ENCODE results near the gene CYTL1.

The CYTL1 gene

DNA sequence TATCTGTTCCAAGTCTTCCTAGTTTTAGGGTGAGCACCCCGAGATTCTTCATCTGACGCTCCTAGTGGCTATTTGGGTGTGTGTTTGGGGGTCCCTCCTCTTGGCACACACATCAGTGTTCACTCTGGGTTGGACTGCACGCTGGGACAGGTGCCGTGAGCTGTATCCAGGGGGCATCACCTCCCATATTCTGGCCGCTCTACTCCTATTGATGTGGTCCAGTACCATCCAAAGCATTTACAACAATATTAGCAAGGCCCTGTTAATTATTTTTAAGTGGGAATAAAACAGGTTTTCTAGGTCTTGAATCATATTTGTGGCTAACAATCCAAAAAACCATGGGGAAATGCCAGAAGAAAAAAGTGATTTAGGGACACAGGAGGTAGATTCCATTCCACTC lies 26.4 kb downstream of the CYTL1 start:
- no peak overlapping the region for H3K4me3 ChIP-seq (ENCODE audit: low read depth in 1 of 5, low read length in 5 of 5)
- no peaks in the 10 kb centered on the region for H3K36me3 ChIP-seq (ENCODE audit: control insufficient read depth in 5 of 5, insufficient read depth in 5 of 5, low read length in 5 of 5)
- no peaks in the 10 kb centered on the region for H3K9me3 ChIP-seq (ENCODE audit: control insufficient read depth in 5 of 5, low read length in 5 of 5)
- peaks cover 7 to 44% (median 31%) of the 10 kb centered on the region in 5 donors for H3K4me1 ChIP-seq (ENCODE audit: control insufficient read depth in 5 of 5, insufficient read depth in 5 of 5, low read length in 5 of 5)
- H3K9ac ChIP-seq (ENCODE audit: low read length in 5 of 5), result no peak overlapping the region
- peaks cover 0 to 4% (median 0%) of the 10 kb centered on the region in 5 donors for H3K27me3 ChIP-seq (ENCODE audit: control insufficient read depth in 5 of 5, insufficient read depth in 4 of 5, low read length in 5 of 5)
- H3K27ac ChIP-seq (ENCODE audit: low read depth, low read length), result no peak overlapping the region

DNA sequence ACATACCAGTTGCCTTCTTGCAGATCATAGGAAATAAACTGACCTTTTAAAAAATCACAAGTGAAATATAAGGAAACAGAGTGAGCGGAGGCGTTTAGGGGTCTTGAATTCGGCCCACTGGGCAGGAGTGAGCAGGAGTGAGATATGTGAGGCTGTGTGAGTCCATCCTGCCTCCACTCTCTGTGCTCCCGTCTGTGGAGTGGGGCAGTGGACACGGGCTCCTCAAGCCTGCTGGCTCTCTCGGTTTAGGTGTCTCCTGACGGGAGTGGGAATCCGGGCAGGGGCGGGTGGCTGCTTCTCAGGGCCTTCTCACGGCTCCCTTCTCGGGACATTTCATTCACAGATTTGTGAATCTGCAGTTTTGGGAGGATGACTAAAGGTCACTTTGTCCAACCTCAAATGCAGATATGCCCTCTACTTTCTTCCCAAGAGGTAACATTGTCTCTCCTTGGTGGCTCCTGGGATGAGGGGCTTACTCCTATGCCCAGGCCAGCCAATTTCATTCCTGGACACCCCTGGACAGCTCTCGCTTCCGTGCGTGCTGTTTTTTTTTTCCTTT lies 27.6 kb downstream of the CYTL1 start:
- Histone ChIP-seq H3K36me3 (ENCODE audit: control insufficient read depth in 5 of 5, insufficient read depth in 5 of 5, low read length in 5 of 5) (no peaks in the 10 kb centered on the region), H3K9ac (ENCODE audit: low read length in 5 of 5) (peak overlapping the region in 2 of 5 donors; percentile 45 to 79), H3K27ac (ENCODE audit: low read depth, low read length) (peak overlapping the region; percentile 82), H3K4me3 (ENCODE audit: low read depth in 1 of 5, low read length in 5 of 5) (no peak overlapping the region), H3K4me1 (ENCODE audit: control insufficient read depth in 5 of 5, insufficient read depth in 5 of 5, low read length in 5 of 5) (peaks cover 7 to 51% (median 31%) of the 10 kb centered on the region in 5 donors), H3K27me3 (ENCODE audit: control insufficient read depth in 5 of 5, insufficient read depth in 4 of 5, low read length in 5 of 5) (peaks cover 0 to 4% (median 0%) of the 10 kb centered on the region in 5 donors), H3K9me3 (ENCODE audit: control insufficient read depth in 5 of 5, low read length in 5 of 5) (no peaks in the 10 kb centered on the region)

DNA sequence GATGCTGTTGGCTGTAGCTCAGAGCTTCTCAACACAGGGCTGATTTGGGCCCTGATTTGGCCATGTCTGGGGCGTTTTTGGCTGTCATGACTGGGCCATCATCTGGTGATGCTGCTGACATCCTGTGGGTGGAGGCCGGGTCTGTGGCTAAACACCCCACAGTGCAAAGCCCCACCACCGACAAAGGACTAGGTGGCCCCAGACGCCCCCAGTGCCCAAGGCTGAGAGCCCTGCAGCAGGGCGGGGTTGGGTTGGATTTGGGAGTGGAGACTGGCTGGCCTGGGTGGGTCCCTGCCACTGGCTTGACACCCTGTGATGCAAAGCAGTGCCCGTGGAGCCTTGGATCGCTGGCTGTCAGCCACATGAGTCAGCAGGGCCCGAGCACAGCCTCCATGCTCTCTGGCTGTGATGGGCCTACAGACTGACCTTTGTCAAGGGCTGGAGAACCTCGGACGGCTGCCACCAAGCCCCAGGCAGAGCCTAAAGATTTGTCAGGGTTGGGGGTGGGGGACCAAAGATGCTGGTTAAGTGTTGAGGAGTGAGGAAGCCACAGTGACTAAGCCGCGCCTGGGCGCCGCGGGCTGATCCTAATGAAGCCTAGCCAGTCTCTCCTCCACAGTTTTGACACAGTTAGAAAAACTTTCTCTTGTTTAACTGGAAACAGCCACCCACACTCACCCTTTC lies 28.3 kb downstream of the CYTL1 start:
- H3K36me3 ChIP-seq (ENCODE audit: control insufficient read depth in 5 of 5, insufficient read depth in 5 of 5, low read length in 5 of 5), result no peaks in the 10 kb centered on the region
- H3K27me3 ChIP-seq (ENCODE audit: control insufficient read depth in 5 of 5, insufficient read depth in 4 of 5, low read length in 5 of 5), result peaks cover 0 to 4% (median 0%) of the 10 kb centered on the region in 5 donors
- no peak overlapping the region for H3K4me3 ChIP-seq (ENCODE audit: low read depth in 1 of 5, low read length in 5 of 5)
- peaks cover 7 to 51% (median 32%) of the 10 kb centered on the region in 5 donors for H3K4me1 ChIP-seq (ENCODE audit: control insufficient read depth in 5 of 5, insufficient read depth in 5 of 5, low read length in 5 of 5)
- peak overlapping the region in 2 of 5 donors; percentile 45 to 79 for H3K9ac ChIP-seq (ENCODE audit: low read length in 5 of 5)
- H3K27ac ChIP-seq (ENCODE audit: low read depth, low read length), result peak overlapping the region; percentile 82
- no peaks in the 10 kb centered on the region for H3K9me3 ChIP-seq (ENCODE audit: control insufficient read depth in 5 of 5, low read length in 5 of 5)

DNA sequence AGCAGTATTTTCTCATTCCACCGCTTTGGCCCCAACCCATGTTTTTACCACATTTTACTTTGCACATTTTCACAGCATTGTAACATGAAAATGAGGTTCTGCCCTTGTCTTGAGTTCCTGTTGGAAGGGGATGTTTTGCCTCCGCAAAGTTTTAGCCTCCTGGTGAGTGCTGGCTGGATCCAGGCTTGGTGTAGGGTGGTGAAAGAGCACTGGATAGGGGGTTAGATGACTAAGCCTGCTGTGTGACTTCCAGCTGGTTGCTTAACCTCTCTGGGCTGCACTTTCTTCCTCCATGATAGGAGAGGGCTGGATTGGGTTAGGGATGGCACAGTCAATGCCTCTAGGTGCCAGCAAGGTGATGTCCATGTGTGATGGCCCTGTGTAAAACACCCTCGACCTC lies 28.9 kb downstream of the CYTL1 start:
- H3K9ac ChIP-seq (ENCODE audit: low read length in 5 of 5), result peak overlapping the region in 1 of 5 donors; percentile 45
- H3K4me1 ChIP-seq (ENCODE audit: control insufficient read depth in 5 of 5, insufficient read depth in 5 of 5, low read length in 5 of 5), result peaks cover 6 to 47% (median 33%) of the 10 kb centered on the region in 5 donors
- no peak overlapping the region for H3K4me3 ChIP-seq (ENCODE audit: low read depth in 1 of 5, low read length in 5 of 5)
- no peaks in the 10 kb centered on the region for H3K36me3 ChIP-seq (ENCODE audit: control insufficient read depth in 5 of 5, insufficient read depth in 5 of 5, low read length in 5 of 5)
- H3K27me3 ChIP-seq (ENCODE audit: control insufficient read depth in 5 of 5, insufficient read depth in 4 of 5, low read length in 5 of 5), result peaks cover 0 to 4% (median 0%) of the 10 kb centered on the region in 5 donors
- no peaks in the 10 kb centered on the region for H3K9me3 ChIP-seq (ENCODE audit: control insufficient read depth in 5 of 5, low read length in 5 of 5)
- H3K27ac ChIP-seq (ENCODE audit: low read depth, low read length), result peak overlapping the region; percentile 72

DNA sequence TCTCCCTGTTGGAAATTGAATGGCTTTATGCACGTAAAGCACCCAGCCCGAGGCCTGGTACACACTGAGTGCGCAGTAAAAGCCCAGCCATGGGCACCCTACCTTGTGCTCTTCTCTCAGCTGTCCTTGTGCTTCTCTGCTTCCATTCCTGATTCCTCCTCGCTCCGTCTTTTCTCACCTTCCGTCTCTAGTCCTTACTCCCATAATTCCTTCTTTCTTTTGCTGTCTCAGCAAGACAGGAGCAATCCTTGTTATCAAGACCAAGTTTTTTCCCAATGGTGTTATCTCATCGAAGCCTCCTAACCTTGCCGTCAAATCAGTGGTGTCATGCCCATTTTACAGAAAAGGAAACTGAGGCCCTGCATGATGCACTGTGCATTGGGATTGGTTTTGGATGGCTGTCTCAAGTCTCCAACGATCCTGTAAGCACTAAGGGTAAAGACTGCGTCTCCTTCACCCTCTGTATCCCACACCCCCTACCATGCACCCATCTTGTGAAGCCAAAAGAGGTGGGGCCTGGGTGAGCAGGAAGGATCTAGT lies 30.1 kb downstream of the CYTL1 start:
- peaks cover 3 to 41% (median 28%) of the 10 kb centered on the region in 5 donors for H3K4me1 ChIP-seq (ENCODE audit: control insufficient read depth in 5 of 5, insufficient read depth in 5 of 5, low read length in 5 of 5)
- no peak overlapping the region for H3K9ac ChIP-seq (ENCODE audit: low read length in 5 of 5)
- peak overlapping the region; percentile 3 for H3K27ac ChIP-seq (ENCODE audit: low read depth, low read length)
- no peaks in the 10 kb centered on the region for H3K27me3 ChIP-seq (ENCODE audit: control insufficient read depth in 5 of 5, insufficient read depth in 4 of 5, low read length in 5 of 5)
- H3K36me3 ChIP-seq (ENCODE audit: control insufficient read depth in 5 of 5, insufficient read depth in 5 of 5, low read length in 5 of 5), result no peaks in the 10 kb centered on the region
- H3K4me3 ChIP-seq (ENCODE audit: low read depth in 1 of 5, low read length in 5 of 5), result no peak overlapping the region
- H3K9me3 ChIP-seq (ENCODE audit: control insufficient read depth in 5 of 5, low read length in 5 of 5), result no peaks in the 10 kb centered on the region

DNA sequence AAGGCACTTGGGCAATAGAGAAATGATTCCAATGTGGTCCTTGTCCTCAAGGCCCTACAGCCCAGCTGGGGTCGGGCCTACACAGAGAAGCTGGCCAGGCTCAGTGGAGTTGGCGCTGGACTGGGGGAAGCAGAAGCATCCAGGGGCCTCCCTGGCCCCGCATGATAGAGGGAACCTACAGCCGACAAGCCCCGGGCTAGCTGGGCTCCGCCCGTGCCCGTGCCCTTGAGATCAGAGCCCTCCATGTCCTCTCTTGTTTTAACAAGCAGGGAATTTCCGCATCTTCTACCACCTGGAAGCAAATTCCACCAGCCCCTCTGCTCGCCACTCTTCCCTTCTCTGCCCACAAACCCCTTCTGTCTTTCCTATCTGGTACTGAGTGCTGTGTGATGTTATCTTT lies 31.6 kb downstream of the CYTL1 start:
- Histone ChIP-seq H3K9me3 (ENCODE audit: control insufficient read depth in 5 of 5, low read length in 5 of 5) (no peaks in the 10 kb centered on the region), H3K4me3 (ENCODE audit: low read depth in 1 of 5, low read length in 5 of 5) (no peak overlapping the region), H3K27ac (ENCODE audit: low read depth, low read length) (no peak overlapping the region), H3K9ac (ENCODE audit: low read length in 5 of 5) (no peak overlapping the region), H3K27me3 (ENCODE audit: control insufficient read depth in 5 of 5, insufficient read depth in 4 of 5, low read length in 5 of 5) (no peaks in the 10 kb centered on the region), H3K36me3 (ENCODE audit: control insufficient read depth in 5 of 5, insufficient read depth in 5 of 5, low read length in 5 of 5) (no peaks in the 10 kb centered on the region), H3K4me1 (ENCODE audit: control insufficient read depth in 5 of 5, insufficient read depth in 5 of 5, low read length in 5 of 5) (peaks cover 3 to 41% (median 28%) of the 10 kb centered on the region in 5 donors)

DNA sequence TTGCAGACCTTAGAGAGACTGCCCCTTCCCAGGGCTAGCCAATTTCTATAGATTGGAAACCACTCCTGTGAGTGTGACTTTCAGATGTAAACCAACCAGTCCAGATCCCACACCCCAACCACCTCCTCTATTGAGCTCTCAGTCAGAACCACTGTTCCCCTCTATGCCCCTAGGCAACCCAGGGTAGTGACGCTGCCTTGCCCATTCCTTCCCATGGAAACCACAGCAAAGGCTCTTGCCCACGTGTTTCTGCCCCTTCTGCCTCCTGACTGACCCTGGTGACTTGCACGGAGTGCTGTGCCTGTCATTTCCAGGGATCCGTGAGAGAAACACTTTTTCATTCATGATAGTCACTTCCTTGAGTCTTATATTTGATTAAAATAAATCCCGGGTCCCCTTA lies 32.4 kb downstream of the CYTL1 start:
- H3K27ac ChIP-seq (ENCODE audit: low read depth, low read length), result no peak overlapping the region
- H3K9me3 ChIP-seq (ENCODE audit: control insufficient read depth in 5 of 5, low read length in 5 of 5), result no peaks in the 10 kb centered on the region
- H3K4me3 ChIP-seq (ENCODE audit: low read depth in 1 of 5, low read length in 5 of 5), result no peak overlapping the region
- no peak overlapping the region for H3K9ac ChIP-seq (ENCODE audit: low read length in 5 of 5)
- no peaks in the 10 kb centered on the region for H3K27me3 ChIP-seq (ENCODE audit: control insufficient read depth in 5 of 5, insufficient read depth in 4 of 5, low read length in 5 of 5)
- H3K36me3 ChIP-seq (ENCODE audit: control insufficient read depth in 5 of 5, insufficient read depth in 5 of 5, low read length in 5 of 5), result no peaks in the 10 kb centered on the region
- H3K4me1 ChIP-seq (ENCODE audit: control insufficient read depth in 5 of 5, insufficient read depth in 5 of 5, low read length in 5 of 5), result peaks cover 3 to 42% (median 27%) of the 10 kb centered on the region in 5 donors

DNA sequence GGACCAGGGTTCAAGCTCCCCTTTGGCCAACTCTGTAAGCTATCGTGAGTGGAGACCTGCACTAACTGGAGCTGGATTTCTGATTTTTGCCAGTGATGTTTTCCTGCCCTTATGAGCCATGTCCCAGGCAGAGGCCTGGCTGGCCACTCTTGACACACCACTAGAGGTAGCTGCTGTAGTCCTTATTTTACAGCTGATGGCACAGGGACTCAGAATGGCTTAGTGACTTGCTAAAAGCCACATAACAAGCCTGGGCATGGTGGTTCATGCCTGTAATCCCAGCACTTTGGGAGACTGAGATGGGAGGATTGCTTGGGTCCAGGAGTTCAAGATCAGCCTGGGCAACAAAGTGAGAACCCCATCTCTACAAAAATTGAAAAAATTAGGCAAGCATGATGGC lies 33.4 kb downstream of the CYTL1 start:
- no peak overlapping the region for H3K9ac ChIP-seq (ENCODE audit: low read length in 5 of 5)
- H3K4me1 ChIP-seq (ENCODE audit: control insufficient read depth in 5 of 5, insufficient read depth in 5 of 5, low read length in 5 of 5), result peaks cover 0 to 42% (median 26%) of the 10 kb centered on the region in 5 donors
- H3K4me3 ChIP-seq (ENCODE audit: low read depth in 1 of 5, low read length in 5 of 5), result no peak overlapping the region
- H3K36me3 ChIP-seq (ENCODE audit: control insufficient read depth in 5 of 5, insufficient read depth in 5 of 5, low read length in 5 of 5), result no peaks in the 10 kb centered on the region
- H3K9me3 ChIP-seq (ENCODE audit: control insufficient read depth in 5 of 5, low read length in 5 of 5), result no peaks in the 10 kb centered on the region
- no peak overlapping the region for H3K27ac ChIP-seq (ENCODE audit: low read depth, low read length)
- H3K27me3 ChIP-seq (ENCODE audit: control insufficient read depth in 5 of 5, insufficient read depth in 4 of 5, low read length in 5 of 5), result no peaks in the 10 kb centered on the region

DNA sequence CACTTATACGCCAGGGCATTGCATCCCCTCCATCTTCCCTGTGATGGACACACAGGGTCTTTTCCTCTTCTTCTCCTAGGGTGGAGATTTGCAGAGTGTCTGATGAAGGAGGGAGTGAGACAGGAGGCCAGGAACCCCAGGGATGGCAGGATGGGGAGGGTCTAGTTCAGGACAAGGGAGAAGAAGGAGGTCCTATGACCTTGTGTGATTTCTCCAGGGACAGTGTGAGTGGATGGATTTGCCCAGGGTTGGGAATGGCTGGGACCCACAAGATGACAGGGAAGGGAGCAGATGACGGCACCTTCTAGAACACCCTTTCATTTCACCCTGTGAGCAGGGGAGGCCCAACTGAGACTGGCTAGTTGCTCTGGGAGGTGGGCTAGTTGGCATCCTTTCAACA lies 34.2 kb downstream of the CYTL1 start:
- Histone ChIP-seq H3K27ac (ENCODE audit: low read depth, low read length) (no peak overlapping the region), H3K36me3 (ENCODE audit: control insufficient read depth in 5 of 5, insufficient read depth in 5 of 5, low read length in 5 of 5) (no peaks in the 10 kb centered on the region), H3K4me1 (ENCODE audit: control insufficient read depth in 5 of 5, insufficient read depth in 5 of 5, low read length in 5 of 5) (peaks cover 3 to 40% (median 24%) of the 10 kb centered on the region in 5 donors), H3K9me3 (ENCODE audit: control insufficient read depth in 5 of 5, low read length in 5 of 5) (no peaks in the 10 kb centered on the region), H3K9ac (ENCODE audit: low read length in 5 of 5) (no peak overlapping the region), H3K4me3 (ENCODE audit: low read depth in 1 of 5, low read length in 5 of 5) (no peak overlapping the region), H3K27me3 (ENCODE audit: control insufficient read depth in 5 of 5, insufficient read depth in 4 of 5, low read length in 5 of 5) (no peaks in the 10 kb centered on the region)

DNA sequence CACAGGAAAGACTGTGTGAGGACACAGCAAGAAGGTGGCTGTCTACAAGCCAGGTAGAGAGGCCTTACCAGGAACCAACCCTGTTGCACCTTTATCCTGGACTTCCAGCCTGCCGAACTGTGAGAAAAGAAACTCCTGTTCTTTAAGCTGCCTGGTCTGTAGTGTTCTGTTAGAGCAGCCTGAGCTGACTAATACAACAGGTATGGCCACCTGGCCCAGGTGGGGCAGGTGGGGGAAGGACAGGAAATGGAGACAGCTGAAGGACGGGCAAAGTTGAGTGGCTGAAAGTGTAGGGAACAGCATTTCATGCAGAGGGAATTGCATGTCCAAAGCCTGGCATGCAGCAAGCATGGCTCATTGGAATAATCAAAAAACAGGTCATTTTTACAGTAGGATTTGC lies 35.1 kb downstream of the CYTL1 start:
- no peak overlapping the region for H3K27ac ChIP-seq (ENCODE audit: low read depth, low read length)
- peaks cover 3 to 39% (median 24%) of the 10 kb centered on the region in 5 donors for H3K4me1 ChIP-seq (ENCODE audit: control insufficient read depth in 5 of 5, insufficient read depth in 5 of 5, low read length in 5 of 5)
- H3K4me3 ChIP-seq (ENCODE audit: low read depth in 1 of 5, low read length in 5 of 5), result no peak overlapping the region
- H3K9me3 ChIP-seq (ENCODE audit: control insufficient read depth in 5 of 5, low read length in 5 of 5), result no peaks in the 10 kb centered on the region
- no peak overlapping the region for H3K9ac ChIP-seq (ENCODE audit: low read length in 5 of 5)
- no peaks in the 10 kb centered on the region for H3K27me3 ChIP-seq (ENCODE audit: control insufficient read depth in 5 of 5, insufficient read depth in 4 of 5, low read length in 5 of 5)
- H3K36me3 ChIP-seq (ENCODE audit: control insufficient read depth in 5 of 5, insufficient read depth in 5 of 5, low read length in 5 of 5), result no peaks in the 10 kb centered on the region
